Ishikawa (cell line): Measurements from ENCODE around the gene BIRC2.

Experiments used
- CEBPB ChIP-seq: IDR thresholded peaks from 2 replicates; pipeline ENCODE4 v1.6.1; 2012
- CREB1 ChIP-seq: IDR thresholded peaks from 2 replicates; pipeline ENCODE4 v1.6.1; 2012; ENCODE audit warnings: low read depth
- EP300 ChIP-seq: IDR thresholded peaks from 2 replicates; pipeline ENCODE4 v1.6.1; 2012; ENCODE audit warnings: borderline replicate concordance
- FOXM1 ChIP-seq: IDR thresholded peaks from 2 replicates; pipeline ENCODE4 v1.6.1; 2012; ENCODE audit warnings: low read depth, borderline replicate concordance
- NFIC ChIP-seq: IDR thresholded peaks from 2 replicates; pipeline ENCODE4 v1.6.1; 2012
- RAD21 ChIP-seq: IDR thresholded peaks from 2 replicates; pipeline ENCODE4 v1.6.1; 2012; ENCODE audit warnings: low read depth
- TAF1 ChIP-seq: IDR thresholded peaks from 2 replicates; pipeline ENCODE4 v1.6.1; 2012; ENCODE audit warnings: low read depth, mild to moderate bottlenecking
- TCF12 ChIP-seq: IDR thresholded peaks from 2 replicates; pipeline ENCODE4 v1.6.1; 2012; ENCODE audit warnings: low read depth
- TEAD4 ChIP-seq: IDR thresholded peaks from 2 replicates; pipeline ENCODE4 v1.6.1; 2012
- YY1 ChIP-seq: IDR thresholded peaks from 2 replicates; pipeline ENCODE4 v1.6.1; 2012; ENCODE audit warnings: low read depth
- TF ChIP-seq, protein P1 (sequence below): IDR thresholded peaks from 2 replicates; pipeline ENCODE4 v1.6.1; 2012
- TF ChIP-seq, protein P2 (sequence below): IDR thresholded peaks from 2 replicates; pipeline ENCODE4 v1.6.1; 2012
- TF ChIP-seq, protein P3 (sequence below): IDR thresholded peaks from 2 replicates; pipeline ENCODE4 v1.6.1; 2012; ENCODE audit warnings: low read depth, mild to moderate bottlenecking

DNA sequence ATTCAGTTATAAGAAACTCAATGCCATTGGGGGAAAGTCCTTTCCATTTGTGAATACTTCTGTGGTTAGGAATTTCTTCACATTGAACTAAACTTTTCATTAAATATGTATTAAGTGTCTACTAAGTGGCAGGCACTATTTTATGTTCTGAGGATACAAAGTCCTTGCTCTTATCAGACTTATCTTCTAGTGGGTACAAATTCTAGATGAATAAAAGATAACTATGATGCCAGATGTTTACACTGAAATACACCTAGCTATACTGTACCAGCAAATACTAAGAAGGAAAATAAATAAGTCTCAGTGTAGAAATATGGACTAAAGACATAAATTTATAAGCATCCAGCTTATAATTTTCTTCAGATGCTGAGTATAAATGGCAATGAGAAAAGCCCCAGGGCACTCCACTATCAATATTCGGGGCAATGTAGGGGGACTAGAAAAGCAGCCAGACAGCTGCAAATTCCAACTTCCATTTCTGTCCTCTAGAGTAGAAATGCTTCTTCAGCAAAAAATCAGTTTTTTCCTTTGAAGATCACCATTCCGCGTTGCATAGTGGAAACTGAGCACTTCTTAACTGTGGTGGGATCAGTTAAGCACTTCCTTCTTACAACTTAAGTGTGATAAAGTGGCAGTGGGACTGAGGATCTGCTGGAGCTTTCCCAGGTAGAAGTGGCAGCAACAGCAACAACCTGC lies 41.5 kb upstream of the BIRC2 start:
- TF ChIP-seq, protein P1, sequence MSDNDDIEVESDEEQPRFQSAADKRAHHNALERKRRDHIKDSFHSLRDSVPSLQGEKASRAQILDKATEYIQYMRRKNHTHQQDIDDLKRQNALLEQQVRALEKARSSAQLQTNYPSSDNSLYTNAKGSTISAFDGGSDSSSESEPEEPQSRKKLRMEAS, result no peak
- TF ChIP-seq FOXM1 (no peak), NFIC (no peak), TAF1 (no peak), TCF12 (no peak), YY1 (no peak), EP300 (no peak), CEBPB (no peak), RAD21 (no peak), TEAD4 (no peak), CREB1 (no peak)
- TF ChIP-seq, protein P2, sequence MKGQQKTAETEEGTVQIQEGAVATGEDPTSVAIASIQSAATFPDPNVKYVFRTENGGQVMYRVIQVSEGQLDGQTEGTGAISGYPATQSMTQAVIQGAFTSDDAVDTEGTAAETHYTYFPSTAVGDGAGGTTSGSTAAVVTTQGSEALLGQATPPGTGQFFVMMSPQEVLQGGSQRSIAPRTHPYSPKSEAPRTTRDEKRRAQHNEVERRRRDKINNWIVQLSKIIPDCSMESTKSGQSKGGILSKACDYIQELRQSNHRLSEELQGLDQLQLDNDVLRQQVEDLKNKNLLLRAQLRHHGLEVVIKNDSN, result no peak
- TF ChIP-seq, protein P3, sequence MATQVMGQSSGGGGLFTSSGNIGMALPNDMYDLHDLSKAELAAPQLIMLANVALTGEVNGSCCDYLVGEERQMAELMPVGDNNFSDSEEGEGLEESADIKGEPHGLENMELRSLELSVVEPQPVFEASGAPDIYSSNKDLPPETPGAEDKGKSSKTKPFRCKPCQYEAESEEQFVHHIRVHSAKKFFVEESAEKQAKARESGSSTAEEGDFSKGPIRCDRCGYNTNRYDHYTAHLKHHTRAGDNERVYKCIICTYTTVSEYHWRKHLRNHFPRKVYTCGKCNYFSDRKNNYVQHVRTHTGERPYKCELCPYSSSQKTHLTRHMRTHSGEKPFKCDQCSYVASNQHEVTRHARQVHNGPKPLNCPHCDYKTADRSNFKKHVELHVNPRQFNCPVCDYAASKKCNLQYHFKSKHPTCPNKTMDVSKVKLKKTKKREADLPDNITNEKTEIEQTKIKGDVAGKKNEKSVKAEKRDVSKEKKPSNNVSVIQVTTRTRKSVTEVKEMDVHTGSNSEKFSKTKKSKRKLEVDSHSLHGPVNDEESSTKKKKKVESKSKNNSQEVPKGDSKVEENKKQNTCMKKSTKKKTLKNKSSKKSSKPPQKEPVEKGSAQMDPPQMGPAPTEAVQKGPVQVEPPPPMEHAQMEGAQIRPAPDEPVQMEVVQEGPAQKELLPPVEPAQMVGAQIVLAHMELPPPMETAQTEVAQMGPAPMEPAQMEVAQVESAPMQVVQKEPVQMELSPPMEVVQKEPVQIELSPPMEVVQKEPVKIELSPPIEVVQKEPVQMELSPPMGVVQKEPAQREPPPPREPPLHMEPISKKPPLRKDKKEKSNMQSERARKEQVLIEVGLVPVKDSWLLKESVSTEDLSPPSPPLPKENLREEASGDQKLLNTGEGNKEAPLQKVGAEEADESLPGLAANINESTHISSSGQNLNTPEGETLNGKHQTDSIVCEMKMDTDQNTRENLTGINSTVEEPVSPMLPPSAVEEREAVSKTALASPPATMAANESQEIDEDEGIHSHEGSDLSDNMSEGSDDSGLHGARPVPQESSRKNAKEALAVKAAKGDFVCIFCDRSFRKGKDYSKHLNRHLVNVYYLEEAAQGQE, result no peak
